Ishikawa (cell line): ENCODE data around the gene TGM5.

Source experiments
- MAX ChIP-seq: IDR thresholded peaks from 2 replicates; pipeline ENCODE4 v1.6.1; 2012
- YY1 ChIP-seq: IDR thresholded peaks from 2 replicates; pipeline ENCODE4 v1.6.1; 2012; ENCODE audit warnings: low read depth
- ZBTB7A ChIP-seq: IDR thresholded peaks from 2 replicates; pipeline ENCODE4 v1.6.1; 2012; ENCODE audit warnings: low read depth

- TF ChIP-seq YY1 (no peak), ZBTB7A (no peak), MAX (no peak)
These were observed 34.3 kb downstream of the TGM5 start for GRCh38 chr15:43232289-43232874.
